HepG2 (cell line): ENCODE measurements around the gene PRKCD. TPM values are rescaled to one million over a fixed set of nuclear protein-coding genes. Genes with fewer than 3 reads are reported as not detected.

Experiments used
- BCL3 ChIP-seq: sonication (generic); formaldehyde crosslinking; IDR thresholded peaks from 2 replicates; pipeline ENCODE4 v1.5.1; 2020; ENCODE audit warnings: mild to moderate bottlenecking, missing genetic modification reagents, moderate library complexity
- HNF1B ChIP-seq: sonication (generic); formaldehyde crosslinking; IDR thresholded peaks from 2 replicates; pipeline ENCODE4 v1.5.1; 2020; ENCODE audit warnings: mild to moderate bottlenecking, moderate library complexity, missing genetic modification reagents
- HNF4A ChIP-seq: sonication (generic); formaldehyde crosslinking; IDR thresholded peaks from 2 replicates; pipeline ENCODE4 v1.4.0; 2020; ENCODE audit warnings: missing genetic modification reagents
- NAIF1 ChIP-seq: sonication (generic); formaldehyde crosslinking; IDR thresholded peaks from 2 replicates; pipeline ENCODE4 v1.5.0; 2020; ENCODE audit warnings: mild to moderate bottlenecking, missing genetic modification reagents, borderline replicate concordance
- NFKBIZ ChIP-seq: IDR thresholded peaks from 2 replicates; pipeline ENCODE4 v1.6.1; 2018; ENCODE audit warnings: missing genetic modification reagents, missing compliant biosample characterization
- YEATS4 ChIP-seq: sonication (generic); formaldehyde crosslinking; IDR thresholded peaks from 2 replicates; pipeline ENCODE4 v1.4.0; 2020; ENCODE audit warnings: missing genetic modification reagents, borderline replicate concordance
- ZNF18 ChIP-seq: sonication (generic); formaldehyde crosslinking; IDR thresholded peaks from 2 replicates; pipeline ENCODE4 v1.8.0; 2022; ENCODE audit warnings: mild to moderate bottlenecking, missing genetic modification reagents; ENCODE audit not compliant: insufficient replicate concordance
- ZNF747 ChIP-seq: sonication (generic); formaldehyde crosslinking; IDR thresholded peaks from 2 replicates; pipeline ENCODE4 v1.8.1; 2023; ENCODE audit warnings: missing genetic modification reagents, mild to moderate bottlenecking, borderline replicate concordance
- ZSCAN21 ChIP-seq: sonication (generic); formaldehyde crosslinking; IDR thresholded peaks from 2 replicates; pipeline ENCODE4 v1.8.0; 2022; ENCODE audit warnings: mild to moderate bottlenecking, missing genetic modification reagents, moderate library complexity, borderline replicate concordance
- ZSCAN25 ChIP-seq: sonication (generic); formaldehyde crosslinking; IDR thresholded peaks from 2 replicates; pipeline ENCODE4 v1.8.0; 2022; ENCODE audit warnings: mild to moderate bottlenecking, missing genetic modification reagents
- polyA plus RNA-seq, 8 experiments: library from polyadenylated mRNA; depleted of rRNA in 3 of 8; stranded (reverse) in 7 of 8; unstranded in 1 of 8; fragments of >200 nt; fragmentation: Illumina TruSeq in 4 of 8; extraction: Trizol in 4 of 8; gene quantifications; 2 replicates each; pipeline versions ENCODE4 v1.2.1 to v1.2.3, GENCODE V29; 2011 to 2016; ENCODE audit warnings: low read depth in 4 of 8, missing spikeins in 1 of 8, mixed read lengths in 1 of 8; ENCODE audit not compliant: insufficient read depth in 1 of 8
- total RNA-seq, 5 experiments: library from RNA; depleted of rRNA; stranded (reverse); fragments of >200 nt; fragmentation: Illumina TruSeq; extraction: Trizol; gene quantifications; 2 replicates each; pipeline ENCODE4 v1.2.3, GENCODE V29; 2016; ENCODE audit warnings: low read depth in 1 of 5

PRKCD gene
- total and polyA plus RNA-seq, 2 of the 13 experiments (the other 11 are each of a cell fraction or from before 2014, with no cell fraction given), result 1.6 to 40.7 TPM

GRCh38 chr3:53160061-53160659 is 849 bp upstream of the PRKCD start (continued):
- TF ChIP-seq HNF1B (0 out of 2 replicates have a peak, but pooled peaks have one; percentile 35), BCL3 (CRISPR knock-in tag) (no peak), NAIF1 (no peak), ZSCAN25 (CRISPR knock-in tag) (0 out of 2 replicates have a peak, but pooled peaks have one; percentile 55), YEATS4 (0 out of 2 replicates have a peak, but pooled peaks have one; percentile 1), ZNF18 (CRISPR knock-in tag) (no peak), ZNF747 (CRISPR knock-in tag) (peak; percentile 23; the same call in 1 of the 2 replicates), HNF4A (CRISPR knock-in tag) (peak; percentile 63; the same call in 1 of the 2 replicates), NFKBIZ (CRISPR knock-in tag) (no peak), ZSCAN21 (CRISPR knock-in tag) (0 out of 2 replicates have a peak, but pooled peaks have one; percentile 32)
